Hepatic stellate cell (primary cell): ENCODE results near the gene SEMA4D.

Experiments
- DNase-seq: peaks from one replicate; pipeline ENCODE4 v3.0.0; 2011; ENCODE audit warnings: low spot score

The SEMA4D gene

DNA sequence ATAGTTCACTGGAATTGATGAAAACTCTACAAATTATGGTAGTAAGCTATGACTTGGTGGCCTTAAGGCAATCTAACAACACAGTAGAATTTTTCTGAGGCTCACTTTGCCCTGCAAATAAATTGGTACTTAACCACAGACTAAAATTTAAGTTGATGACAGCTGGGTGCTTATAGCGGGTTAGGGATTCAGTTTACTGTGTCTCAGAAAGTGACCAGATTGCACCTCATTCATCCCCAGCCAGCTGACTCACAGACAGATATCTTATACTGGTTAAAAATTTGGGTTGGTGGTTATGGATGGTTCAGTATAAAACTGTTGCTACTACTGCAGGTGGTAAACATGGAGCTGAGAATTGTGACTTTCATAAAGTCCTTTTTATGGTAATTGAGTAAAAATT, 184.1 kb downstream of the SEMA4D start:
- peak; percentile 11 for DNase-seq

DNA sequence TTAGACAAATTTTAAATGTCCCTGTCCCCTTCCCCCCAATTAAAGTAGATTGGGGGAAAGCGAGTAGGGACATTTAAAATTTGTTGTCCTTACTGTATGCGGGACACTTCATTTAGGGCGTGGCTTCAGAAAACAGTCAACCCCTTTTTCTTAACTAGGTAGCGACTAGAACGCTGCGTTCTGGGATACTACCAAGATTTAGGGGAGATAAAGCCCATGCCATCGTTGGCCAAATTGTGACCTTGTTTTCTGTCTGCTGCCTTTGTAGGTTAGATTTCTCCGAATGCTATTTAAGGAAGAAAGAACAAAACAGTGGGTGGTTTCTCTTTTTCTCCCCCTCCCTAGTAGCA, 185.7 kb downstream of the SEMA4D start:
- DNase-seq = peak; percentile 19

DNA sequence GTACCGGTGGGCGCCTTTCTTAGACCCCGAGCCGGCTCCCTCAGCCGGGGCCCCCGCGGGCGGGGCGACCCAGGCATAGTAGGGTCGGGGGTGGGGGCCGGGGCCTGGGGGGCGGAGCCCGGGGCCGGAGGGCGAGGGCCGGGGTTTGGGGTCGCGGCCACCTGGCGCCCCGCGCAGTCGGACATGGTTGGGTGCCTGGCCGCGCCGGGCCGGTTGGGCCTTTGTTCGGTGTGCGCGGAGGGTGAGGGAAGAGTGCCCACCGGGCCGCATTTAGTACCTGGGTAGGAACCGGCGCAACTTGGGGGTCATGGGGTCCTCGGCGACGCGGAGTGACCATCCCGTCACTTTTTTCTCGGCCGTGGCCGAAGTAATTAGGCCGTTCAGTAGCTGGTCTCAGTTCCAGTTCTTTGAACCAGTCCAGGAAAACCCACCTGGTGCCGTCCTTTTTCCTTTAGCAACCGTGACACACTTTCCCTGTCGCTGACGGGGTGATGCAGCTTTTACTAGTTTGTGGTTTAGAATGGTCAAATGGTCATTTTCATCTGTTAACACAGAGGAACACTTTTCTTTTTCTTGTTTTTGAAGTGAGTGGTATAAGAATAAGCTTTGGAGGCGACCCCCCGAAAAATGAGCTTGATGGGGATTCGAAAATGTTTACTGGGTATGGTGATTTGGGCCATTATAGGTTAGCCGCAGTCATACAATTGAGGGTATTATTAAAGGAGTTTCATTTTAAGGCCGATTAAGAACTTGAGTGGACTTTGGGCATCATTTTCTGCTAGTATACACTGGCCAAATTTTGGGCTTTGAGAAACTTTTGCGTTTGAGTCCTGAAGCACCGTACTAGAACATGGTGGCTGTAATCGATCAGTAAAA, 186.3 kb downstream of the SEMA4D start:
- no peak for DNase-seq
